HepG2 (cell line): ENCODE data around the gene TUBB. TPM values are rescaled to one million over a fixed set of nuclear protein-coding genes. Genes with fewer than 3 reads are reported as not detected.

Source experiments
- BCL6 ChIP-seq: IDR thresholded peaks from 2 replicates; pipeline ENCODE4 v1.6.1; 2016; ENCODE audit warnings: missing genetic modification reagents, missing compliant biosample characterization
- BRCA1 ChIP-seq: sonication (generic); formaldehyde crosslinking; IDR thresholded peaks from 2 replicates; pipeline ENCODE4 v1.4.0; 2020; ENCODE audit warnings: missing genetic modification reagents
- GATAD1 ChIP-seq: IDR thresholded peaks from 2 replicates; pipeline ENCODE4 v1.6.1; 2016; ENCODE audit warnings: missing genetic modification reagents, missing compliant biosample characterization
- ISX ChIP-seq: sonication (generic); formaldehyde crosslinking; conservative IDR thresholded peaks from 2 replicates; pipeline ENCODE4 v1.5.0; 2020; ENCODE audit warnings: missing genetic modification reagents
- JUNB ChIP-seq: sonication (generic); formaldehyde crosslinking; IDR thresholded peaks from 2 replicates; pipeline ENCODE4 v1.8.0; 2022; ENCODE audit warnings: missing genetic modification reagents, mild to moderate bottlenecking, borderline replicate concordance
- NCOA1 ChIP-seq: sonication (generic); formaldehyde crosslinking; IDR thresholded peaks from 2 replicates; pipeline ENCODE4 v1.9.0; 2021; ENCODE audit warnings: missing genetic modification reagents
- SRSF1 ChIP-seq: fragments of 200-400 bp; formaldehyde crosslinking; optimal IDR thresholded peaks from 2 replicates; pipeline ENCODE3; 2017; ENCODE audit warnings: mild to moderate bottlenecking, low read depth, low read length, moderate library complexity
- ZNF264 ChIP-seq: sonication (generic); formaldehyde crosslinking; IDR thresholded peaks from 2 replicates; pipeline ENCODE4 v1.4.0; 2020; ENCODE audit warnings: missing genetic modification reagents
- ZNF317 ChIP-seq: sonication (generic); formaldehyde crosslinking; IDR thresholded peaks from 2 replicates; pipeline ENCODE4 v1.5.0; 2020; ENCODE audit warnings: mild to moderate bottlenecking, missing genetic modification reagents
- ZNF326 ChIP-seq: sonication (generic); formaldehyde crosslinking; IDR thresholded peaks from 2 replicates; pipeline ENCODE4 v1.4.0; 2020; ENCODE audit warnings: missing genetic modification reagents, borderline replicate concordance
- ZNF367 ChIP-seq: sonication (generic); formaldehyde crosslinking; IDR thresholded peaks from 2 replicates; pipeline ENCODE4 v1.4.0; 2020; ENCODE audit warnings: missing genetic modification reagents, borderline replicate concordance
- ZNF879 ChIP-seq: sonication (generic); formaldehyde crosslinking; IDR thresholded peaks from 2 replicates; pipeline ENCODE4 v1.8.1; 2023; ENCODE audit warnings: missing genetic modification reagents
- polyA plus RNA-seq, 8 experiments: library from polyadenylated mRNA; depleted of rRNA in 3 of 8; stranded (reverse) in 7 of 8; unstranded in 1 of 8; fragments of >200 nt; fragmentation: Illumina TruSeq in 4 of 8; extraction: Trizol in 4 of 8; gene quantifications; 2 replicates each; pipeline versions ENCODE4 v1.2.1 to v1.2.3, GENCODE V29; 2011 to 2016; ENCODE audit warnings: low read depth in 4 of 8, missing spikeins in 1 of 8, mixed read lengths in 1 of 8; ENCODE audit not compliant: insufficient read depth in 1 of 8
- total RNA-seq, 5 experiments: library from RNA; depleted of rRNA; stranded (reverse); fragments of >200 nt; fragmentation: Illumina TruSeq; extraction: Trizol; gene quantifications; 2 replicates each; pipeline ENCODE4 v1.2.3, GENCODE V29; 2016; ENCODE audit warnings: low read depth in 1 of 5
- TF ChIP-seq, protein P1 (sequence below): fragments of 450-650 bp; IDR thresholded peaks from 2 replicates; pipeline ENCODE4 v1.6.1; 2017
- TF ChIP-seq, protein P2 (sequence below): sonication (generic); formaldehyde crosslinking; IDR thresholded peaks from 2 replicates; pipeline ENCODE4 v1.8.1; 2023; ENCODE audit warnings: missing genetic modification reagents, inconsistent platforms, borderline replicate concordance
- TF ChIP-seq, protein P3 (sequence below): sonication (generic); formaldehyde crosslinking; IDR thresholded peaks from 2 replicates; pipeline ENCODE4 v1.5.0; 2020; ENCODE audit warnings: missing genetic modification reagents, mild to moderate bottlenecking, borderline replicate concordance
- TF ChIP-seq, protein P4 (sequence below): sonication (generic); formaldehyde crosslinking; IDR thresholded peaks from 2 replicates; pipeline ENCODE4 v1.8.0; 2022; ENCODE audit warnings: mild to moderate bottlenecking, missing genetic modification reagents
- TF ChIP-seq, protein P5 (sequence below): sonication (generic); formaldehyde crosslinking; IDR thresholded peaks from 2 replicates; pipeline ENCODE4 v1.5.0; 2020; ENCODE audit warnings: mild to moderate bottlenecking, missing genetic modification reagents, borderline replicate concordance
- TF ChIP-seq, protein P6 (sequence below): sonication (generic); formaldehyde crosslinking; IDR thresholded peaks from 2 replicates; pipeline ENCODE4 v1.4.0; 2020; ENCODE audit warnings: missing genetic modification reagents

The TUBB gene
- total and polyA plus RNA-seq, 2 of the 13 experiments (the other 11 are each of a cell fraction or from before 2014, with no cell fraction given): 911 to 1,163 TPM

DNA sequence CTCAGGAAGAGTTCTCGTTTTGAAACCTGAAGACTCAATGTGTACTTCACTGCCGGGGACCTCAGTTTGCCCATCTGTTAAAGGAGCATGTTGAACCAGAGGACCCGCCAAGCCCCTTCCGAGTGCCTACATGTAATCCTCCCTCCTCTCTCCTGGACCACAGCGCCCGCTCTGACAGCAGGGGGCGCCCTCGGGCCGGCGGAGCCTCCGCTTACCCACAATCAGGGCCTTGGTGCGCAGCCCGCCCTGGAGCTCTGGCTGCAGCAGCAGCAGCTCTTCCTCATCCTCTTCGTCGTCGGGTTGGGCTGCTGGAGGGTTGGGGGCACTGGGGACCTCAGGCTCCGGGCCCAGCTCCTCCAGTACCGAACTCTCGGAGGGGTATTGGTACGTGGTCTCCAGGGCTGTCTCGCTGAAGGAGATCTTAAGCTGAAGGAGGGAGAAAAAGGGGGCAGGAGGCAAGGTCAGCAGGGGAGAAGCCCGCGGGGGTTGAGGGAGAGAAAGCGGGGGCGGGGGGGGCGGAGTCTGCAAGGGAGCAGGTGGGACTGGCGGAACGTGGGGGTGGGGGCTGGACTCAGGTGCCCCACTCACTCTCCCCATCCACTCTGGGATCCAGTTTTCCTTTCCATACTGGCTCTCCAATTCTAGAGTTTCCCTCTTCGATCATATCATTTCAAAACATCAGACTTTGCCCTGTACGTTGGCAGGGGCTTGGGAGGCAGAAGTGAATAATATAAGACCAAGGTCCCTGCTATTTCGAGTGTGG lies 41.0 kb upstream of the TUBB start (continued):
- TF ChIP-seq, protein P1, sequence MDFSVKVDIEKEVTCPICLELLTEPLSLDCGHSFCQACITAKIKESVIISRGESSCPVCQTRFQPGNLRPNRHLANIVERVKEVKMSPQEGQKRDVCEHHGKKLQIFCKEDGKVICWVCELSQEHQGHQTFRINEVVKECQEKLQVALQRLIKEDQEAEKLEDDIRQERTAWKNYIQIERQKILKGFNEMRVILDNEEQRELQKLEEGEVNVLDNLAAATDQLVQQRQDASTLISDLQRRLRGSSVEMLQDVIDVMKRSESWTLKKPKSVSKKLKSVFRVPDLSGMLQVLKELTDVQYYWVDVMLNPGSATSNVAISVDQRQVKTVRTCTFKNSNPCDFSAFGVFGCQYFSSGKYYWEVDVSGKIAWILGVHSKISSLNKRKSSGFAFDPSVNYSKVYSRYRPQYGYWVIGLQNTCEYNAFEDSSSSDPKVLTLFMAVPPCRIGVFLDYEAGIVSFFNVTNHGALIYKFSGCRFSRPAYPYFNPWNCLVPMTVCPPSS: no peak
- TF ChIP-seq, protein P2, sequence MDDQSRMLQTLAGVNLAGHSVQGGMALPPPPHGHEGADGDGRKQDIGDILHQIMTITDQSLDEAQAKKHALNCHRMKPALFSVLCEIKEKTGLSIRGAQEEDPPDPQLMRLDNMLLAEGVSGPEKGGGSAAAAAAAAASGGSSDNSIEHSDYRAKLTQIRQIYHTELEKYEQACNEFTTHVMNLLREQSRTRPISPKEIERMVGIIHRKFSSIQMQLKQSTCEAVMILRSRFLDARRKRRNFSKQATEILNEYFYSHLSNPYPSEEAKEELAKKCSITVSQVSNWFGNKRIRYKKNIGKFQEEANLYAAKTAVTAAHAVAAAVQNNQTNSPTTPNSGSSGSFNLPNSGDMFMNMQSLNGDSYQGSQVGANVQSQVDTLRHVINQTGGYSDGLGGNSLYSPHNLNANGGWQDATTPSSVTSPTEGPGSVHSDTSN (CRISPR knock-in tag): no peak
- TF ChIP-seq, protein P3, sequence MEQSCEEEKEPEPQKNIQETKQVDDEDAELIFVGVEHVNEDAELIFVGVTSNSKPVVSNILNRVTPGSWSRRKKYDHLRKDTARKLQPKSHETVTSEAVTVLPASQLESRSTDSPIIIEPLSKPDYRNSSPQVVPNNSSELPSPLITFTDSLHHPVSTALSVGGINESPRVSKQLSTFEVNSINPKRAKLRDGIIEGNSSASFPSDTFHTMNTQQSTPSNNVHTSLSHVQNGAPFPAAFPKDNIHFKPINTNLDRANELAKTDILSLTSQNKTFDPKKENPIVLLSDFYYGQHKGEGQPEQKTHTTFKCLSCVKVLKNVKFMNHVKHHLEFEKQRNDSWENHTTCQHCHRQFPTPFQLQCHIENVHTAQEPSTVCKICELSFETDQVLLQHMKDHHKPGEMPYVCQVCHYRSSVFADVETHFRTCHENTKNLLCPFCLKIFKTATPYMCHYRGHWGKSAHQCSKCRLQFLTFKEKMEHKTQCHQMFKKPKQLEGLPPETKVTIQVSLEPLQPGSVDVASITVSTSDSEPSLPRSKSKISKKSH (CRISPR knock-in tag): no peak; the same call in 1 of the 2 replicates
- TF ChIP-seq ZNF326 (CRISPR knock-in tag) (no peak), NCOA1 (CRISPR knock-in tag) (no peak), ZNF264 (CRISPR knock-in tag) (no peak), ZNF367 (no peak), BCL6 (CRISPR knock-in tag) (peak; percentile 48; the same call in 1 of the 2 replicates), ZNF879 (no peak), ISX (no peak), BRCA1 (no peak), GATAD1 (CRISPR knock-in tag) (peak; percentile 77), ZNF317 (CRISPR knock-in tag) (peak; percentile 69; the same call in 1 of the 2 replicates), JUNB (CRISPR knock-in tag) (no peak), SRSF1 (no peak)
- TF ChIP-seq, protein P4, sequence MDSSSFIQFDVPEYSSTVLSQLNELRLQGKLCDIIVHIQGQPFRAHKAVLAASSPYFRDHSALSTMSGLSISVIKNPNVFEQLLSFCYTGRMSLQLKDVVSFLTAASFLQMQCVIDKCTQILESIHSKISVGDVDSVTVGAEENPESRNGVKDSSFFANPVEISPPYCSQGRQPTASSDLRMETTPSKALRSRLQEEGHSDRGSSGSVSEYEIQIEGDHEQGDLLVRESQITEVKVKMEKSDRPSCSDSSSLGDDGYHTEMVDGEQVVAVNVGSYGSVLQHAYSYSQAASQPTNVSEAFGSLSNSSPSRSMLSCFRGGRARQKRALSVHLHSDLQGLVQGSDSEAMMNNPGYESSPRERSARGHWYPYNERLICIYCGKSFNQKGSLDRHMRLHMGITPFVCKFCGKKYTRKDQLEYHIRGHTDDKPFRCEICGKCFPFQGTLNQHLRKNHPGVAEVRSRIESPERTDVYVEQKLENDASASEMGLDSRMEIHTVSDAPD (CRISPR knock-in tag): peak; percentile 66; the same call in 1 of the 2 replicates
- TF ChIP-seq, protein P5, sequence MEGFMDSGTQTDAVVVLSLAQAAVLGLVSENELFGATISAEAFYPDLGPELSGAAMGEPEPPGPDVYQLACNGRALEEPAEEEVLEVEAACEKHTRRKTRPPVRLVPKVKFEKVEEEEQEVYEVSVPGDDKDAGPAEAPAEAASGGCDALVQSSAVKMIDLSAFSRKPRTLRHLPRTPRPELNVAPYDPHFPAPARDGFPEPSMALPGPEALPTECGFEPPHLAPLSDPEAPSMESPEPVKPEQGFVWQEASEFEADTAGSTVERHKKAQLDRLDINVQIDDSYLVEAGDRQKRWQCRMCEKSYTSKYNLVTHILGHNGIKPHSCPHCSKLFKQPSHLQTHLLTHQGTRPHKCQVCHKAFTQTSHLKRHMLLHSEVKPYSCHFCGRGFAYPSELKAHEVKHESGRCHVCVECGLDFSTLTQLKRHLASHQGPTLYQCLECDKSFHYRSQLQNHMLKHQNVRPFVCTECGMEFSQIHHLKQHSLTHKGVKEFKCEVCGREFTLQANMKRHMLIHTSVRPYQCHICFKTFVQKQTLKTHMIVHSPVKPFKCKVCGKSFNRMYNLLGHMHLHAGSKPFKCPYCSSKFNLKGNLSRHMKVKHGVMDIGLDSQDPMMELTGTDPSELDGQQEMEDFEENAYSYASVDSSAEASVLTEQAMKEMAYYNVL (CRISPR knock-in tag): peak; percentile 81
- TF ChIP-seq, protein P6, sequence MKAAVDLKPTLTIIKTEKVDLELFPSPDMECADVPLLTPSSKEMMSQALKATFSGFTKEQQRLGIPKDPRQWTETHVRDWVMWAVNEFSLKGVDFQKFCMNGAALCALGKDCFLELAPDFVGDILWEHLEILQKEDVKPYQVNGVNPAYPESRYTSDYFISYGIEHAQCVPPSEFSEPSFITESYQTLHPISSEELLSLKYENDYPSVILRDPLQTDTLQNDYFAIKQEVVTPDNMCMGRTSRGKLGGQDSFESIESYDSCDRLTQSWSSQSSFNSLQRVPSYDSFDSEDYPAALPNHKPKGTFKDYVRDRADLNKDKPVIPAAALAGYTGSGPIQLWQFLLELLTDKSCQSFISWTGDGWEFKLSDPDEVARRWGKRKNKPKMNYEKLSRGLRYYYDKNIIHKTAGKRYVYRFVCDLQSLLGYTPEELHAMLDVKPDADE: no peak
